Activated CD4-positive, alpha-beta T cell treated with anti-CD3 and anti-CD28 coated beads, Interleukin-2, amount 50 U/mL, for 1 hour (primary cell): Measurements from ENCODE around the gene GRAMD1B.
"Not testable (repeated sequence)": the region's sequence is repeated elsewhere in the genome, so short reads cannot be mapped to it uniquely, and the experiment has no call there.

Experiments used
- DNase-seq: peaks from one replicate; pipeline ENCODE4 v3.0.0-alpha.2; 2020

Gene GRAMD1B

GRCh38 chr11:123513309-123513708 lies 83.2 kb downstream of the GRAMD1B start:
- DNase-seq, result not testable (repeated sequence)

- no peak for DNase-seq
Observed at GRCh38 chr11:123516238-123516637, 86.2 kb downstream of the GRAMD1B start.

- DNase-seq, result no peak
Observed at GRCh38 chr11:123517559-123518364, 87.7 kb downstream of the GRAMD1B start.

GRCh38 chr11:123518496-123519054 lies 88.5 kb downstream of the GRAMD1B start:
- DNase-seq, result no peak

GRCh38 chr11:123519055-123519796 lies 89.2 kb downstream of the GRAMD1B start:
- DNase-seq, result no peak

GRCh38 chr11:123519797-123520193 lies 89.7 kb downstream of the GRAMD1B start:
- no peak for DNase-seq

GRCh38 chr11:123520476-123520875 lies 90.4 kb downstream of the GRAMD1B start:
- DNase-seq, result not testable (repeated sequence)

GRCh38 chr11:123521001-123521400 lies 90.9 kb downstream of the GRAMD1B start:
- DNase-seq, result no peak

GRCh38 chr11:123521930-123522329 lies 91.9 kb downstream of the GRAMD1B start:
- no peak for DNase-seq

GRCh38 chr11:123523539-123523938 lies 93.5 kb downstream of the GRAMD1B start:
- no peak for DNase-seq

GRCh38 chr11:123525097-123525496 lies 95.0 kb downstream of the GRAMD1B start:
- DNase-seq, result no peak

GRCh38 chr11:123525511-123525918 lies 95.4 kb downstream of the GRAMD1B start:
- no peak for DNase-seq

- no peak for DNase-seq
Observed at GRCh38 chr11:123526027-123526805, 96.1 kb downstream of the GRAMD1B start.

GRCh38 chr11:123526918-123527317 lies 96.8 kb downstream of the GRAMD1B start:
- DNase-seq, result no peak

- no peak for DNase-seq
Observed at GRCh38 chr11:123527526-123527925, 97.5 kb downstream of the GRAMD1B start.

GRCh38 chr11:123527947-123528346 lies 97.9 kb downstream of the GRAMD1B start:
- no peak for DNase-seq

- DNase-seq, result no peak
Observed at GRCh38 chr11:123531325-123531724, 101.3 kb downstream of the GRAMD1B start.

GRCh38 chr11:123532131-123532530 lies 102.1 kb downstream of the GRAMD1B start:
- no peak for DNase-seq

GRCh38 chr11:123535401-123535800 lies 105.3 kb downstream of the GRAMD1B start:
- DNase-seq, result no peak

- no peak for DNase-seq
Observed at GRCh38 chr11:123536690-123537437, 106.8 kb downstream of the GRAMD1B start.

GRCh38 chr11:123537726-123538125 lies 107.7 kb downstream of the GRAMD1B start:
- DNase-seq, result no peak

- no peak for DNase-seq
Observed at GRCh38 chr11:123543797-123544196, 113.7 kb downstream of the GRAMD1B start.
